ENCODE results near the gene SF3A1. TPM values are rescaled to one million over a fixed set of nuclear protein-coding genes. Genes with fewer than 3 reads are reported as not detected.
A peak's percentile ranks its signal among the peaks of the same experiment; 100 is the strongest.

SF3A1 gene
- total RNA-seq, 2 experiments from 2014 or later = 335 to 388 TPM

DNA sequence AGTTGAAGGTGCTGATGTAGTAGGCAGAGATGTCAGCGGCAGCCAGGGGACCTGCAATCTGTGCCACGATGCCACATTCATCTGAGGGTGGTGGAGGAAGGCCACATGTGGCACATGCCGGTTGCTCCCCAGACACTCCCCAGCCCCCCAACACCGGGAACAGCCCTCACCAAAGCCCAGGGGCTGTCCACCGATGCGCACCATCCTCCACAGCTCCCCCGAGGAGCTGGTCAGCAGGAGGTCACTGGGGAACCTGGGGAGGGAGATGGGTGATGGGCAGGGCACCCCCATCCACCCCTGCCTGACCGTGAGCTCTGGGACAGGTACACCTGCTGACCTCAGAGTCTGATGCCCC, 70.9 kb downstream of the SF3A1 start:
- ATAC-seq (ENCODE audit: poor library complexity) = no peak
- H3K36me3 Mint-ChIP-seq (ENCODE audit: low read depth) = peaks cover 37% of the 10 kb centered on the region
- H3K4me1 ChIP-seq (ENCODE audit: insufficient read depth, low read length) = peaks cover 58% of the 10 kb centered on the region
- TF ChIP-seq CTCF (IDR thresholded peaks at IDR 0.05) = no peak
- no peak overlapping the region for H3K4me3 Mint-ChIP-seq
- no peaks in the 10 kb centered on the region for H3K27me3 ChIP-seq (ENCODE audit: control insufficient read depth in 1 of 2, insufficient read depth in 2 of 2, low read length in 2 of 2)
- H3K27ac Mint-ChIP-seq = no peak overlapping the region
- DNase-seq = no peak
- intact Hi-C loops (cut with DNase I, micrococcal nuclease) = loop anchor here (1.0 to 5.0 kb wide), 3 partner anchors 23 to 199 kb away; partner anchors contain the start of gene MTFP1 (in 1 of the 2)
- H3K27ac ChIP-seq (ENCODE audit: low read depth in 1 of 2, low read length in 2 of 2) = no peak overlapping the region
- H3K4me1 Mint-ChIP-seq (ENCODE audit: low read depth) = peaks cover 37% of the 10 kb centered on the region
- H3K36me3 ChIP-seq (ENCODE audit: insufficient read depth, low read length) = peaks cover 13% of the 10 kb centered on the region
- no peaks in the 10 kb centered on the region for H3K27me3 Mint-ChIP-seq
- H3K4me3 ChIP-seq (ENCODE audit: low read length) = no peak overlapping the region
- POLR2A ChIA-PET = interaction anchor here (5.6 to 7.2 kb wide), 2 partner anchors 72 to 101 kb away, joined by 83 to 88 read pairs; partner anchors contain the start of genes CCDC157, RNF215 and SF3A1
- H3K9me3 Mint-ChIP-seq = no peaks in the 10 kb centered on the region
- CTCF ChIA-PET = interaction anchor here (0.5 to 3.1 kb wide), 4 partner anchors 22 to 105 kb away, joined by 3 to 28 read pairs (median 5); partner anchors contain the start of gene RNF215
- no peaks in the 10 kb centered on the region for H3K9me3 ChIP-seq (ENCODE audit: control insufficient read depth in 1 of 2, insufficient read depth in 1 of 2, low read length in 2 of 2)

- Histone ChIP-seq H3K27me3 (ENCODE audit: control insufficient read depth in 1 of 2, insufficient read depth in 2 of 2, low read length in 2 of 2) (no peaks in the 10 kb centered on the region), H3K4me1 (ENCODE audit: insufficient read depth, low read length) (peaks cover 53% of the 10 kb centered on the region), H3K4me3 (ENCODE audit: low read length) (no peak overlapping the region), H3K9me3 (ENCODE audit: control insufficient read depth in 1 of 2, insufficient read depth in 1 of 2, low read length in 2 of 2) (no peaks in the 10 kb centered on the region), H3K27ac (ENCODE audit: low read depth in 1 of 2, low read length in 2 of 2) (no peak overlapping the region), H3K36me3 (ENCODE audit: insufficient read depth, low read length) (peaks cover 13% of the 10 kb centered on the region)
- Mint-ChIP-seq H3K27ac (no peak overlapping the region), H3K36me3 (ENCODE audit: low read depth) (peaks cover 33% of the 10 kb centered on the region), H3K27me3 (no peaks in the 10 kb centered on the region), H3K9me3 (no peaks in the 10 kb centered on the region), H3K4me1 (ENCODE audit: low read depth) (peaks cover 32% of the 10 kb centered on the region), H3K4me3 (no peak overlapping the region)
- ATAC-seq (ENCODE audit: poor library complexity) = no peak
- no peak for TF ChIP-seq CTCF (IDR thresholded peaks at IDR 0.05)
- intact Hi-C loops (cut with DNase I, micrococcal nuclease) = loop anchor here in 1 of 2 experiments (5.0 kb wide), 1 partner anchor 142 kb away; the partner anchor contains the start of gene MTFP1
- DNase-seq = no peak
- CTCF ChIA-PET = interaction anchor here (0.5 to 1.7 kb wide), 2 partner anchors 90 to 102 kb away, joined by 3 to 5 read pairs; partner anchors contain the start of gene RNF215
- POLR2A ChIA-PET = interaction anchor here (5.6 kb wide), 1 partner anchor 101 kb away, joined by 83 read pairs; the partner anchor contains the start of gene RNF215
Observed at GRCh38 chr22:30285176-30285845, 71.4 kb downstream of the SF3A1 start.

GRCh38 chr22:30284666-30285065, 72.0 kb downstream of the SF3A1 start:
- no peak overlapping the region for H3K27ac Mint-ChIP-seq
- POLR2A ChIA-PET = no interaction called here
- intact Hi-C loops (cut with DNase I, micrococcal nuclease) = loop anchor here in 1 of 2 experiments (5.0 kb wide), 1 partner anchor 143 kb away; the partner anchor contains the start of gene MTFP1

More at GRCh38 chr22:30284666-30285065, 72.0 kb downstream of the SF3A1 start:
- no peak for ATAC-seq (ENCODE audit: poor library complexity)
- DNase-seq = peak in 1 of 14 experiments; percentile 48
- Histone ChIP-seq H3K27me3 (ENCODE audit: control insufficient read depth in 1 of 2, insufficient read depth in 2 of 2, low read length in 2 of 2) (no peaks in the 10 kb centered on the region), H3K9me3 (ENCODE audit: control insufficient read depth in 1 of 2, insufficient read depth in 1 of 2, low read length in 2 of 2) (no peaks in the 10 kb centered on the region), H3K4me3 (ENCODE audit: low read length) (no peak overlapping the region), H3K36me3 (ENCODE audit: insufficient read depth, low read length) (peaks cover 13% of the 10 kb centered on the region), H3K4me1 (ENCODE audit: insufficient read depth, low read length) (peaks cover 51% of the 10 kb centered on the region), H3K27ac (ENCODE audit: low read depth in 1 of 2, low read length in 2 of 2) (no peak overlapping the region)
- TF ChIP-seq CTCF (IDR thresholded peaks at IDR 0.05) = no peak
- Mint-ChIP-seq H3K4me3 (no peak overlapping the region), H3K36me3 (ENCODE audit: low read depth) (peaks cover 27% of the 10 kb centered on the region), H3K27me3 (no peaks in the 10 kb centered on the region), H3K4me1 (ENCODE audit: low read depth) (peaks cover 28% of the 10 kb centered on the region), H3K9me3 (no peaks in the 10 kb centered on the region)
- CTCF ChIA-PET = interaction anchor here (1.7 kb wide), 1 partner anchor 103 kb away, joined by 5 read pairs; the partner anchor contains the start of gene RNF215
